H9 (cell line): ENCODE data around the gene GBA2. TPM values are rescaled to one million over a fixed set of nuclear protein-coding genes. Genes with fewer than 3 reads are reported as not detected.

Source experiments
- DNase-seq: peaks from one replicate; pipeline ENCODE4 v3.0.0-alpha.2; 2017
- H2AFZ ChIP-seq: one replicate; pipeline ENCODE4 v1.6.1; 2013; ENCODE audit warnings: mild to moderate bottlenecking, low read length, control low read depth, moderate library complexity
- H2AK5ac ChIP-seq: 2 replicates; pipeline ENCODE4 v1.6.1; 2013; ENCODE audit warnings: low read length, control low read depth, mixed read lengths; ENCODE audit not compliant: insufficient read length
- H2BK120ac ChIP-seq: one replicate; pipeline ENCODE4 v1.6.1; 2013; ENCODE audit warnings: low read depth, mild to moderate bottlenecking, low read length, control low read depth, inconsistent platforms; ENCODE audit not compliant: poor library complexity, severe bottlenecking
- H2BK12ac ChIP-seq: 2 replicates; pipeline ENCODE4 v1.6.1; 2013; ENCODE audit warnings: low read length, control low read depth, mixed read lengths, low read depth; ENCODE audit not compliant: insufficient read length
- H2BK15ac ChIP-seq: 2 replicates; pipeline ENCODE4 v1.6.1; 2013; ENCODE audit warnings: low read depth, low read length, control low read depth
- H2BK20ac ChIP-seq: one replicate; pipeline ENCODE4 v1.6.1; 2013; ENCODE audit warnings: low read depth, mild to moderate bottlenecking, low read length, control low read depth, inconsistent platforms; ENCODE audit not compliant: poor library complexity, severe bottlenecking
- H2BK5ac ChIP-seq: 2 replicates; pipeline ENCODE4 v1.6.1; 2013; ENCODE audit warnings: low read length, control low read depth, mixed read lengths; ENCODE audit not compliant: insufficient read length
- H3K14ac ChIP-seq: 2 replicates; pipeline ENCODE4 v1.6.1; 2013; ENCODE audit warnings: low read length, control low read depth; ENCODE audit not compliant: insufficient read depth
- H3K18ac ChIP-seq: 2 replicates; pipeline ENCODE4 v1.6.1; 2013; ENCODE audit warnings: low read depth, mild to moderate bottlenecking, mixed read lengths, low read length, control low read depth; ENCODE audit not compliant: insufficient read length
- H3K23ac ChIP-seq: 2 replicates; pipeline ENCODE4 v1.6.1; 2013; ENCODE audit warnings: low read length, control low read depth, mixed read lengths, low read depth; ENCODE audit not compliant: insufficient read length
- H3K23me2 ChIP-seq: 2 replicates; pipeline ENCODE4 v1.6.1; 2013; ENCODE audit warnings: low read depth, mild to moderate bottlenecking, mixed read lengths, low read length, control low read depth; ENCODE audit not compliant: insufficient read length, poor library complexity, severe bottlenecking
- H3K27ac ChIP-seq: 2 replicates; pipeline ENCODE4 v1.5.1; 2013; ENCODE audit warnings: low read length, control low read depth, mixed read lengths, low read depth; ENCODE audit not compliant: insufficient read length
- H3K27me3 ChIP-seq: 2 replicates; pipeline ENCODE4 v1.6.1; 2013; ENCODE audit warnings: low read length, control low read depth, inconsistent platforms; ENCODE audit not compliant: insufficient read depth
- H3K4ac ChIP-seq: 2 replicates; pipeline ENCODE4 v1.6.1; 2013; ENCODE audit warnings: low read depth, mild to moderate bottlenecking, control low read depth, inconsistent platforms, low read length, moderate library complexity
- H3K4me1 ChIP-seq: 2 replicates; pipeline ENCODE4 v1.6.1; 2013; ENCODE audit warnings: low read length, control low read depth, inconsistent platforms; ENCODE audit not compliant: insufficient read depth
- H3K4me2 ChIP-seq: 2 replicates; pipeline ENCODE4 v1.6.1; 2013; ENCODE audit warnings: low read length, control low read depth, mixed read lengths; ENCODE audit not compliant: insufficient read length, insufficient read depth
- H3K56ac ChIP-seq: 2 replicates; pipeline ENCODE4 v1.6.1; 2013; ENCODE audit warnings: low read depth, mild to moderate bottlenecking, mixed read lengths, low read length, control low read depth; ENCODE audit not compliant: insufficient read length
- H3K79me1 ChIP-seq: 2 replicates; pipeline ENCODE4 v1.6.1; 2013; ENCODE audit warnings: low read depth, mild to moderate bottlenecking, moderate library complexity, low read length, control low read depth, inconsistent platforms; ENCODE audit not compliant: insufficient read depth, poor library complexity, severe bottlenecking
- H3K79me2 ChIP-seq: 2 replicates; pipeline ENCODE4 v1.6.1; 2013; ENCODE audit warnings: low read length, control low read depth, inconsistent platforms; ENCODE audit not compliant: insufficient read depth
- H3K9ac ChIP-seq: 2 replicates; pipeline ENCODE4 v1.6.1; 2013; ENCODE audit warnings: low read length, control low read depth, mixed read lengths; ENCODE audit not compliant: insufficient read length; ENCODE audit errors: extremely low read depth
- H3K9me3 ChIP-seq: one replicate; pipeline ENCODE4 v1.6.1; 2013; ENCODE audit warnings: low read depth, low read length, inconsistent platforms; ENCODE audit not compliant: control insufficient read depth
- H3T11ph ChIP-seq: one replicate; pipeline ENCODE4 v1.6.1; 2013; ENCODE audit warnings: mild to moderate bottlenecking, low read length, control low read depth, inconsistent platforms
- H4K20me1 ChIP-seq: one replicate; pipeline ENCODE4 v1.6.1; 2013; ENCODE audit not compliant: control insufficient read depth, insufficient read length, insufficient read depth
- H4K5ac ChIP-seq: 2 replicates; pipeline ENCODE4 v1.6.1; 2013; ENCODE audit warnings: low read depth, mild to moderate bottlenecking, mixed read lengths, low read length, control low read depth; ENCODE audit not compliant: insufficient read length
- H4K8ac ChIP-seq: replicated peaks from 2 replicates; pipeline ENCODE4 v1.6.1; 2013; ENCODE audit warnings: low read length, control low read depth, mixed read lengths, low read depth; ENCODE audit not compliant: insufficient read length
- H4K91ac ChIP-seq: 2 replicates; pipeline ENCODE4 v1.6.1; 2013; ENCODE audit warnings: low read depth, mild to moderate bottlenecking, moderate library complexity, mixed read lengths, low read length, control low read depth; ENCODE audit not compliant: insufficient read length
- H3K27ac Mint-ChIP-seq, 3 experiments: 2 replicates in 2 of 3; 3 replicates in 1 of 3; pipeline ENCODE4 v1.8.0; 2020 to 2021; ENCODE audit warnings: mixed read lengths in 3 of 3, mild to moderate bottlenecking in 1 of 3, moderate library complexity in 1 of 3
- H3K27me3 Mint-ChIP-seq: 2 replicates; pipeline ENCODE4 v1.8.0; 2021; ENCODE audit warnings: low read depth, mild to moderate bottlenecking, moderate library complexity, mixed read lengths
- H3K36me3 Mint-ChIP-seq, 3 experiments: 2 replicates in 2 of 3; 3 replicates in 1 of 3; pipeline ENCODE4 v1.8.0; 2020 to 2021; ENCODE audit warnings: low read depth in 3 of 3, mixed read lengths in 3 of 3; ENCODE audit not compliant: insufficient read depth in 1 of 3
- H3K4me1 Mint-ChIP-seq, 2 experiments: 2 replicates each; pipeline ENCODE4 v1.8.0; 2020; ENCODE audit warnings: mixed read lengths in 2 of 2
- H3K4me3 Mint-ChIP-seq, 2 experiments: 2 replicates in 1 of 2; 3 replicates in 1 of 2; pipeline ENCODE4 v1.8.0; 2020 to 2021; ENCODE audit warnings: mild to moderate bottlenecking in 2 of 2, mixed read lengths in 2 of 2, moderate library complexity in 1 of 2
- H3K9me3 Mint-ChIP-seq, 2 experiments: 2 replicates in 1 of 2; 3 replicates in 1 of 2; pipeline ENCODE4 v1.8.0; 2020; ENCODE audit warnings: mild to moderate bottlenecking in 2 of 2, mixed read lengths in 2 of 2, moderate library complexity in 1 of 2
- CTCF ChIP-seq: fragments of 200-600 bp; sonication (generic); conservative IDR thresholded peaks from 3 replicates; pipeline ENCODE4 v1.8.0; 2021; ENCODE audit warnings: antibody characterized with exemption, mild to moderate bottlenecking
- WGBS: extraction: QIAGEN DNeasy Blood & Tissue Kit; methylation state at CpG from one replicate; pipeline ENCODE4 v1.1.7; 2013; ENCODE audit warnings: missing lambda C conversion rate, low lambda C conversion rate, mixed read lengths; ENCODE audit not compliant: insufficient read length; ENCODE audit errors: extremely low coverage; 5-methylcytosine and 5-hydroxymethylcytosine counted together
- total RNA-seq: library from RNA; stranded (reverse); gene quantifications from 2 replicates; pipeline ENCODE4 v1.2.1, GENCODE V29; 2021

The GBA2 gene
- total RNA-seq, 1 experiment from 2014 or later = 103 TPM

- H3K27me3 ChIP-seq = no peaks in the 10 kb centered on the region
- no peak overlapping the region for H2BK120ac ChIP-seq
- Mint-ChIP-seq H3K9me3 (no peaks in the 10 kb centered on the region), H3K4me1 (peaks cover 18 to 19% of the 10 kb centered on the region in 2 experiments), H3K27ac (no peak overlapping the region), H3K4me3 (no peak overlapping the region), H3K27me3 (no peaks in the 10 kb centered on the region), H3K36me3 (peaks cover 19 to 37% (median 36%) of the 10 kb centered on the region in 3 experiments; a peak in 6 of 7 replicates)
- no peak overlapping the region for H2AFZ ChIP-seq
- no peak overlapping the region for H2BK15ac ChIP-seq
- H2BK5ac ChIP-seq = no peak overlapping the region
- no peak overlapping the region for H3K23ac ChIP-seq
- no peak overlapping the region for H3K4me2 ChIP-seq
- H2BK12ac ChIP-seq = no peak overlapping the region
- H3K9ac ChIP-seq = no peak overlapping the region
- DNase-seq = no peak
- peaks cover under 1% of the 10 kb centered on the region; the same call in 1 of the 2 replicates for H3K79me2 ChIP-seq
- H4K91ac ChIP-seq = no peak overlapping the region
- H3K27ac ChIP-seq = no peak overlapping the region
- H2BK20ac ChIP-seq = no peak overlapping the region
- H3K18ac ChIP-seq = no peak overlapping the region
- no peak overlapping the region for H4K8ac ChIP-seq
- H3K4ac ChIP-seq = no peak overlapping the region
- TF ChIP-seq CTCF = no peak
- H3K4me1 ChIP-seq = no peaks in the 10 kb centered on the region
- no peaks in the 10 kb centered on the region for H3K9me3 ChIP-seq
- WGBS = no CpG with 5 or more reads among the region's 5 CpGs
- H4K20me1 ChIP-seq = no peaks in the 10 kb centered on the region
- H4K5ac ChIP-seq = no peak overlapping the region
- H3K56ac ChIP-seq = no peak overlapping the region
- no peak overlapping the region for H3T11ph ChIP-seq
- no peak overlapping the region for H3K14ac ChIP-seq
- H3K79me1 ChIP-seq = peaks cover 5% of the 10 kb centered on the region
- peaks cover 6% of the 10 kb centered on the region for H3K23me2 ChIP-seq
- no peak overlapping the region for H2AK5ac ChIP-seq
Observed at GRCh38 chr9:35753466-35753865, 4.4 kb upstream of the GBA2 start.
